SK-N-SH treated with all-trans-retinoic acid at 6 μM for 48 hours (cell line): ENCODE measurements around the gene LRP8.

ENCODE experiments used
- CSDC2 ChIP-seq: fragments of 250-450 bp; sonication (Bioruptor Pico); IDR thresholded peaks from 2 replicates; pipeline ENCODE4 v1.5.0; 2020; ENCODE audit warnings: mild to moderate bottlenecking, moderate library complexity
- OSR1 ChIP-seq: fragments of 250-450 bp; sonication (Bioruptor Pico); IDR thresholded peaks from 2 replicates; pipeline ENCODE4 v1.8.0; 2022; ENCODE audit warnings: moderate library complexity, mild to moderate bottlenecking, inconsistent platforms
- PATZ1 ChIP-seq: fragments of 250-450 bp; sonication (Bioruptor Pico); IDR thresholded peaks from 2 replicates; pipeline ENCODE4 v1.8.0; 2020; ENCODE audit warnings: mild to moderate bottlenecking, moderate library complexity, borderline replicate concordance
- POU6F1 ChIP-seq: fragments of 250-450 bp; sonication (Bioruptor Pico); IDR thresholded peaks from 2 replicates; pipeline ENCODE4 v1.8.0; 2021; ENCODE audit warnings: low read depth, mild to moderate bottlenecking, moderate library complexity, borderline replicate concordance
- RARB ChIP-seq: fragments of 250-450 bp; sonication (Bioruptor Pico); IDR thresholded peaks from 2 replicates; pipeline ENCODE4 v1.8.0; 2021; ENCODE audit warnings: mild to moderate bottlenecking, moderate library complexity
- TCF4 ChIP-seq: fragments of 250-450 bp; sonication (Bioruptor Pico); IDR thresholded peaks from 2 replicates; pipeline ENCODE4 v1.8.0; 2021; ENCODE audit warnings: mild to moderate bottlenecking, moderate library complexity, borderline replicate concordance
- TSHZ2 ChIP-seq: fragments of 250-450 bp; sonication (Bioruptor Pico); IDR thresholded peaks from 2 replicates; pipeline ENCODE4 v1.5.0; 2020; ENCODE audit warnings: mild to moderate bottlenecking, moderate library complexity
- TF ChIP-seq, protein P1 (sequence below): fragments of 250-450 bp; sonication (Bioruptor Pico); IDR thresholded peaks from 2 replicates; pipeline ENCODE4 v1.5.1; 2021; ENCODE audit warnings: mild to moderate bottlenecking, moderate library complexity
- TF ChIP-seq, protein P2 (sequence below): fragments of 250-450 bp; sonication (Bioruptor Pico); IDR thresholded peaks from 2 replicates; pipeline ENCODE4 v1.5.1; 2020; ENCODE audit warnings: low read depth, mild to moderate bottlenecking, moderate library complexity

DNA sequence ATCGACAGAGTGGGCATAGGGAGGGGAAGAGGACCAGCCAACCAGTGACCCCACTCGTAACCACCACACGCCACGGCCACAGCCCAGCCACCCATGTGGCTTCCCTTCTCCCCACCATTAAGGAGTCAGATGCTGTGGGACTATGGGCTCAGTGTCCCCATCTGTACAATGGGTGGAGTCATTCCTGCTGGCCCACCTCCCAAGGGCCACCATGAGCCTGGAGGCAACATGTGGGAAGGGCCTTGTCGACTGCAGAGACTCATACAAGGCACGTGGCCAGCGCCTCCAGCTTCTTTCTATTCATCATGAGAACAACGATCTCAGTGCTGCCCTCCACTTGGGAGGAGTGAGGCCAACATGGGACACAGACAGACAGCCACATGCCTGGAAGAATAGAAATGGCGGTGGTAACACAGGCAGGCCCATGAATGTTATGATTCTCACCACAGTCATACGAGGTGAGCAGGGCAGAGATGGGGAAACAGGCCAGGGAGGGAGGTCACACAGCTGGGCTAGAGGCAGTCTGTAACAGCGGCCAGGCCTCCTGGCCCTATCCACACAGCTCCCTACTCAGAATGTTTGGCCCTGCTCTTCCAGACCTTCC is 16.1 kb downstream of the LRP8 start:
- TF ChIP-seq TCF4 (CRISPR knock-in tag) (no peak), RARB (CRISPR knock-in tag) (no peak), CSDC2 (CRISPR knock-in tag) (no peak), TSHZ2 (CRISPR knock-in tag) (no peak), PATZ1 (CRISPR knock-in tag) (no peak), POU6F1 (CRISPR knock-in tag) (no peak), OSR1 (CRISPR knock-in tag) (no peak)
- TF ChIP-seq, protein P1, sequence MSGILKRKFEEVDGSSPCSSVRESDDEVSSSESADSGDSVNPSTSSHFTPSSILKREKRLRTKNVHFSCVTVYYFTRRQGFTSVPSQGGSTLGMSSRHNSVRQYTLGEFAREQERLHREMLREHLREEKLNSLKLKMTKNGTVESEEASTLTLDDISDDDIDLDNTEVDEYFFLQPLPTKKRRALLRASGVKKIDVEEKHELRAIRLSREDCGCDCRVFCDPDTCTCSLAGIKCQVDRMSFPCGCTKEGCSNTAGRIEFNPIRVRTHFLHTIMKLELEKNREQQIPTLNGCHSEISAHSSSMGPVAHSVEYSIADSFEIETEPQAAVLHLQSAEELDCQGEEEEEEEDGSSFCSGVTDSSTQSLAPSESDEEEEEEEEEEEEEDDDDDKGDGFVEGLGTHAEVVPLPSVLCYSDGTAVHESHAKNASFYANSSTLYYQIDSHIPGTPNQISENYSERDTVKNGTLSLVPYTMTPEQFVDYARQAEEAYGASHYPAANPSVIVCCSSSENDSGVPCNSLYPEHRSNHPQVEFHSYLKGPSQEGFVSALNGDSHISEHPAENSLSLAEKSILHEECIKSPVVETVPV (CRISPR knock-in tag): no peak
- TF ChIP-seq, protein P2, sequence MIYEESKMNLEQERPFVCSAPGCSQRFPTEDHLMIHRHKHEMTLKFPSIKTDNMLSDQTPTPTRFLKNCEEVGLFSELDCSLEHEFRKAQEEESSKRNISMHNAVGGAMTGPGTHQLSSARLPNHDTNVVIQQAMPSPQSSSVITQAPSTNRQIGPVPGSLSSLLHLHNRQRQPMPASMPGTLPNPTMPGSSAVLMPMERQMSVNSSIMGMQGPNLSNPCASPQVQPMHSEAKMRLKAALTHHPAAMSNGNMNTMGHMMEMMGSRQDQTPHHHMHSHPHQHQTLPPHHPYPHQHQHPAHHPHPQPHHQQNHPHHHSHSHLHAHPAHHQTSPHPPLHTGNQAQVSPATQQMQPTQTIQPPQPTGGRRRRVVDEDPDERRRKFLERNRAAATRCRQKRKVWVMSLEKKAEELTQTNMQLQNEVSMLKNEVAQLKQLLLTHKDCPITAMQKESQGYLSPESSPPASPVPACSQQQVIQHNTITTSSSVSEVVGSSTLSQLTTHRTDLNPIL (CRISPR knock-in tag): no peak
